Natural killer cell (primary cell): ENCODE results near the gene KLK13. TPM values are rescaled to one million over a fixed set of nuclear protein-coding genes. Genes with fewer than 3 reads are reported as not detected.

Experiments
- ATAC-seq, 3 donors: fragments of 150-1000 bp in 2 of 3; fragments of 200-7000 bp in 1 of 3; cut with Tn5 transposase; 1 replicate in 1 of 3; 2 replicates in 2 of 3; pipeline ENCODE4 v1.10.0; 2021; ENCODE audit warnings: mild to moderate bottlenecking in 2 of 3, moderate library complexity in 2 of 3
- DNase-seq, 2 donors: peaks; one replicate each; pipeline versions ENCODE4 v3.0.0 to v3.0.0-alpha.2; 2013 to 2021; ENCODE audit warnings: mixed read lengths in 1 of 2
- H3K27ac ChIP-seq: one replicate; pipeline ENCODE4 v1.5.1; 2013; ENCODE audit warnings: mild to moderate bottlenecking, low read length
- H3K27me3 ChIP-seq: one replicate; pipeline ENCODE4 v1.6.1; 2013; ENCODE audit warnings: low read length; ENCODE audit not compliant: control insufficient read depth, insufficient read depth
- H3K36me3 ChIP-seq: one replicate; pipeline ENCODE4 v1.6.1; 2013; ENCODE audit warnings: low read length; ENCODE audit not compliant: control insufficient read depth, insufficient read depth
- H3K4me1 ChIP-seq: one replicate; pipeline ENCODE4 v1.6.1; 2013; ENCODE audit warnings: low read length; ENCODE audit not compliant: control insufficient read depth, insufficient read depth
- H3K4me3 ChIP-seq: one replicate; pipeline ENCODE4 v1.5.1; 2013; ENCODE audit warnings: low read length
- H3K9me3 ChIP-seq: one replicate; pipeline ENCODE4 v1.6.1; 2013; ENCODE audit warnings: low read length; ENCODE audit not compliant: control insufficient read depth, insufficient read depth
- H3K27ac Mint-ChIP-seq, 2 donors: one replicate each; pipeline ENCODE4 v1.8.0; 2022; ENCODE audit warnings: mild to moderate bottlenecking in 2 of 2, mixed read lengths in 2 of 2, moderate library complexity in 1 of 2
- H3K27me3 Mint-ChIP-seq, 2 donors: one replicate each; pipeline ENCODE4 v1.8.0; 2022; ENCODE audit warnings: low read depth in 2 of 2, mixed read lengths in 2 of 2
- H3K36me3 Mint-ChIP-seq: one replicate; pipeline ENCODE4 v1.8.0; 2022; ENCODE audit warnings: mixed read lengths
- H3K4me1 Mint-ChIP-seq, 2 donors: one replicate each; pipeline ENCODE4 v1.8.0; 2022; ENCODE audit warnings: mixed read lengths in 2 of 2
- H3K4me3 Mint-ChIP-seq: one replicate; pipeline ENCODE4 v1.8.0; 2022; ENCODE audit warnings: mild to moderate bottlenecking, moderate library complexity, mixed read lengths
- H3K9me3 Mint-ChIP-seq, 2 donors: one replicate each; pipeline ENCODE4 v1.8.0; 2022; ENCODE audit warnings: mixed read lengths in 2 of 2
- WGBS: methylation state at CpG from one replicate; pipeline ENCODE4 v1.1.7; 2013; ENCODE audit warnings: missing lambda C conversion rate; ENCODE audit not compliant: insufficient coverage; 5-methylcytosine and 5-hydroxymethylcytosine counted together
- intact Hi-C: fragments of 100-400 bp; cut with micrococcal nuclease; formaldehyde crosslinking; loops from one replicate; pipeline ENCODE4 v1.14.2; 2022
- total RNA-seq, 4 donors: library from RNA; stranded (reverse); fragments of 120-200 nt in 1 of 4; gene quantifications; one replicate each; pipeline versions ENCODE4 v1.2.3 to v1.2.4, GENCODE V29; 2013 to 2022
- TF ChIP-seq, protein P1 (sequence below): fragments of 200-600 bp; IDR thresholded peaks from one replicate; pipeline ENCODE4 v1.8.0; 2022; ENCODE audit warnings: antibody characterized with exemption

Gene KLK13
- total RNA-seq, 3 donors from 2014 or later (not counting 1 experiment from before 2014, with no cell fraction given): not detected

DNA sequence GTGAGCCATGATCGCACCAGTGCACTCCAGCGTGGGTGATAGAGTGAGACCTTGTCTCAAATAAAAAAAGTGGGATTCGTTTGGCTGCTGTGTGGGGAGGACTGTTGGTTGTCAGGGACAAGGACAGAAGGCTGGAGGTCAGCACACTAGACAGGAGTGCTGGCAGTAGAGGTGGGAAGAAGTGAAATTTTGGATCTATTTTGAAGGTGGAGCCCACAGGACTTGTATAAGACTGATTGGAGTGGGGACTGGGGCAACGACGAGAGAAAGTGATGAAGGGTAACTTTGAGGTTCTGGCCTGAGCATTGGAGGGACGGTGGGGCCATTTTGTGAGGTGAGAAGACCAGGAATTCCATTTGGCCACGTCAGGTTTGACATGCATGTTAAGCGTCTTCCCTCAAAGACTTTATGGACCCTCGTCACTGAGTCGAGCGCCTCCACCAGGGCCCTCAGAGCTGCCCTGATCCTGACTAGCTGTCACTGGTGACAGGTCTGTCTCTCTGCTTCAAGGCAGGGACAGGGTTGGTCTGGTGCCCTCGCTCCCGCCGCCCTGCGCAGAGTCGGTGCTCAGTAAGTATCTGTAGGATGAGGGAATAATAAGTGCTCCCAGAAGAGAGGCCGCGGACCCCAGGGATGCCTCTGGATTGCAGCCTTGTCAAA is 42.6 kb upstream of the KLK13 start:
- Histone ChIP-seq H3K4me1 (peaks cover 21% of the 10 kb centered on the region), H3K36me3 (peaks cover 16% of the 10 kb centered on the region), H3K9me3 (no peaks in the 10 kb centered on the region), H3K4me3 (peak overlapping the region; percentile 80), H3K27me3 (no peaks in the 10 kb centered on the region), H3K27ac (peak overlapping the region; percentile 54)
- intact Hi-C loops: loop anchor here (5.0 kb wide), 1 partner anchor 60 kb away; no protein-coding TSS in a partner anchor
- H3K4me3 Mint-ChIP-seq: peak overlapping the region; percentile 94
- WGBS: 26% methylated on average over 18 of the region's 18 CpGs
- H3K36me3 Mint-ChIP-seq: no peaks in the 10 kb centered on the region
- H3K9me3 Mint-ChIP-seq: no peaks in the 10 kb centered on the region
- DNase-seq (peak in 1 of 2 donors; percentile 34), ATAC-seq (no peak)
- peak overlapping the region; percentile 92 to 99 for H3K27ac Mint-ChIP-seq
- H3K4me1 Mint-ChIP-seq: peaks cover 38 to 47% of the 10 kb centered on the region in 2 donors
- H3K27me3 Mint-ChIP-seq: no peaks in the 10 kb centered on the region
- TF ChIP-seq, protein P1, sequence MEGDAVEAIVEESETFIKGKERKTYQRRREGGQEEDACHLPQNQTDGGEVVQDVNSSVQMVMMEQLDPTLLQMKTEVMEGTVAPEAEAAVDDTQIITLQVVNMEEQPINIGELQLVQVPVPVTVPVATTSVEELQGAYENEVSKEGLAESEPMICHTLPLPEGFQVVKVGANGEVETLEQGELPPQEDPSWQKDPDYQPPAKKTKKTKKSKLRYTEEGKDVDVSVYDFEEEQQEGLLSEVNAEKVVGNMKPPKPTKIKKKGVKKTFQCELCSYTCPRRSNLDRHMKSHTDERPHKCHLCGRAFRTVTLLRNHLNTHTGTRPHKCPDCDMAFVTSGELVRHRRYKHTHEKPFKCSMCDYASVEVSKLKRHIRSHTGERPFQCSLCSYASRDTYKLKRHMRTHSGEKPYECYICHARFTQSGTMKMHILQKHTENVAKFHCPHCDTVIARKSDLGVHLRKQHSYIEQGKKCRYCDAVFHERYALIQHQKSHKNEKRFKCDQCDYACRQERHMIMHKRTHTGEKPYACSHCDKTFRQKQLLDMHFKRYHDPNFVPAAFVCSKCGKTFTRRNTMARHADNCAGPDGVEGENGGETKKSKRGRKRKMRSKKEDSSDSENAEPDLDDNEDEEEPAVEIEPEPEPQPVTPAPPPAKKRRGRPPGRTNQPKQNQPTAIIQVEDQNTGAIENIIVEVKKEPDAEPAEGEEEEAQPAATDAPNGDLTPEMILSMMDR: no peak

DNA sequence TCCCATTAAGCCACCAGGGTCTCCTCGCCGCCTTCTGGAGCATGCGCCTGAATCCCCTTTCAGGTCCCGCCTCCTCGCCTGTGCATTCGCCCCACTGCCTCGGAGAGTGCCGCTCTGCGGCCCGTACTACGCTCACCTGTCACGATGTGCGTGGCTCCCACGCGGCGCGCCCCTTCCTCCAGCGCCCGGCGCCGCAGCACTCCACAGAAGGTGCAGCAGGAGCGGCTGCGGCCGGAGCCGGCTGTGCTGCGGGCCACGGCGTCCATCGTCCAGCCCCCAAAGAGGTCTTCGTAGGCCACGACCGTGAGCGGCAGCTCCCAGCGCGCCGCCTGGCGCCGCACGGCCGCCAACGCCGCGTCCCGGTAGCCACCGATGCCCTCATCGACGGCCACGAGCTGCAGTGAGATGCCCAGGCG is 39.0 kb upstream of the KLK13 start:
- intact Hi-C loops: no loop called here
- Mint-ChIP-seq H3K9me3 (no peaks in the 10 kb centered on the region), H3K4me3 (no peak overlapping the region), H3K4me1 (peaks cover 50 to 61% of the 10 kb centered on the region in 2 donors), H3K27ac (no peak overlapping the region), H3K36me3 (no peaks in the 10 kb centered on the region), H3K27me3 (no peaks in the 10 kb centered on the region)
- ATAC-seq (no peak), DNase-seq (no peak)
- TF ChIP-seq, protein P1: no peak
- Histone ChIP-seq H3K4me3 (no peak overlapping the region), H3K36me3 (peaks cover 34% of the 10 kb centered on the region), H3K27me3 (no peaks in the 10 kb centered on the region), H3K4me1 (peaks cover 25% of the 10 kb centered on the region), H3K27ac (no peak overlapping the region), H3K9me3 (no peaks in the 10 kb centered on the region)
- WGBS: 97% methylated on average over 49 of the region's 49 CpGs

DNA sequence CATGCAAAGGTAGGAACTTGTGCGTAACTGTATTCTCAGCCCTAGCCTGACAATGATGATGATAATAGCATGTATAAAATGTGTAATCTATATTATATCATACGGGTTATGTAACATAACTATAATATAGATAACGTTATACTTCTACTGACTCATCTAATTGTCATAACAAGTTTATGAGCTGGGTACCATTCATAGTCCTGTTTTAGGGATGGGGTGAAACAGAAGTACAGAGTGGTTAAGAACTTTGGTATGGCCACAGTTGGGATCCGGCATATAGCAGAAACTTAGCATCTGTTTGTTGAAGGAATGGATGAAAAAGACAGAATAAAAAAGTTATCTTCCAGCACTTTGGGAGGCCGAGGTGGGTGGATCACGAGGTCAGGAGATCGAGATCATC is 38.1 kb upstream of the KLK13 start:
- no peaks in the 10 kb centered on the region for H3K27me3 ChIP-seq
- ATAC-seq (no peak), DNase-seq (no peak)
- intact Hi-C loops: no loop called here
- Mint-ChIP-seq H3K36me3 (no peaks in the 10 kb centered on the region), H3K4me1 (peaks cover 43 to 53% of the 10 kb centered on the region in 2 donors), H3K9me3 (no peaks in the 10 kb centered on the region), H3K27ac (peak overlapping the region; percentile 3 to 5), H3K4me3 (no peak overlapping the region), H3K27me3 (no peaks in the 10 kb centered on the region)
- TF ChIP-seq, protein P1: no peak
- H3K27ac ChIP-seq: no peak overlapping the region
- no peaks in the 10 kb centered on the region for H3K9me3 ChIP-seq
- H3K4me1 ChIP-seq: peaks cover 24% of the 10 kb centered on the region
- 90% methylated on average over 4 of the region's 7 CpGs for WGBS
- peaks cover 36% of the 10 kb centered on the region for H3K36me3 ChIP-seq
- no peak overlapping the region for H3K4me3 ChIP-seq
